T follicular helper cell (primary cell): Measurements from ENCODE around the gene STARD3.

ENCODE experiments used
- DNase-seq: peaks from one replicate; pipeline ENCODE4 v3.0.0-alpha.2; 2020; ENCODE audit warnings: low read depth

STARD3 gene

GRCh38 chr17:39604911-39605491 lies 31.9 kb upstream of the STARD3 start:
- no peak for DNase-seq

GRCh38 chr17:39605492-39606433 lies 31.2 kb upstream of the STARD3 start:
- DNase-seq: no peak

DNA sequence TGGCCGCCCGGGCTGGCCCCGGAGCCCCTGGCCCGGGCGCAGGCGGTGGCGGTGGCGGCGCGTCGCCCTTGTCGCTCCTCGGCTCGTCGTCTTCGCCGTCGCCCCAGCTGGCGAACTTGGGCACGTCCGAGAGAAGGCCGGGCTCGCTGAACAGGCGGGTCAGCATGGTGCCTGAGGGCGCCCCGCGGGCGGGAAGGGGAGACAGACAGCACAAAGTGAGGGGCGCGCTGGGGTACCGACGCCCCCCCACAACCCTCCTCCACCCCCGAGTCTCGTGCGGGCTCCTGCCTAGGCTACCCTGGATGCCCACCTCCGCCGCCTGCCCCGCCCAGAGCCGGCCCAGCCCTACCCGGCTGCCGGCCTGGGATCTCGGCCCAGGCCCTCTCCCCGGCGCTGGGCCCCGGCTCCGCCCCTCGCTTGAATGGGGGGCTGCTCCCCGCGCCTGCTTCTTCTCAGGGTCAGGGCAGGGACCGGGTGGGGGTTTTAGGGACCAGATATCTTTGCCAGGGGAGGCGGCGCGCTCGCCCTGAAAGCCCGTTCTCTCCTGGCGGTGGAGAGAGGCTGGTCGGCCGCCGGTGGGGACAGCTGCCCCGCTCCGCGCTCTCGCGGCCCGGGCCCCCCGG lies 30.4 kb upstream of the STARD3 start:
- no peak for DNase-seq

- no peak for DNase-seq
Measured at GRCh38 chr17:39607057-39607850, 29.7 kb upstream of the STARD3 start.

DNA sequence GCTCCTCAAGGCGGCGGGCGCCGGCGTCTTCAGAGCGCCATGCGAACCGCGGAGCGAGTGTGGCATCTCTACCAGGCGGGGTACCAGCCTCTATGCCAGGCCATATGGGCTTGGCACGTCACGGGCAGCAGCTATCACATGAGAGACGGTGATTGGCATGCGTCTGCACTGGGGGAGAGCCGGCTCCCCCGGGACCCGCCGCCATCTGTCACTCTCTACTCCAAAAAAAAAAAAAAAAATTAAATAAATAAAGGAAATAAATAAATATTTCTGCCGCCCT lies 29.2 kb upstream of the STARD3 start, which contains the start of gene NEUROD2:
NEUROD2 (minus strand) TSS at position 70 of the 280 bp plus-strand sequence. CDS start 1,321 bp downstream, outside the sequence.
- no peak for DNase-seq

- no peak for DNase-seq
Measured at GRCh38 chr17:39608142-39608981, 28.6 kb upstream of the STARD3 start.

GRCh38 chr17:39609416-39610025 lies 27.4 kb upstream of the STARD3 start:
- DNase-seq: no peak

- no peak for DNase-seq
Measured at GRCh38 chr17:39611401-39612112, 25.4 kb upstream of the STARD3 start.

DNA sequence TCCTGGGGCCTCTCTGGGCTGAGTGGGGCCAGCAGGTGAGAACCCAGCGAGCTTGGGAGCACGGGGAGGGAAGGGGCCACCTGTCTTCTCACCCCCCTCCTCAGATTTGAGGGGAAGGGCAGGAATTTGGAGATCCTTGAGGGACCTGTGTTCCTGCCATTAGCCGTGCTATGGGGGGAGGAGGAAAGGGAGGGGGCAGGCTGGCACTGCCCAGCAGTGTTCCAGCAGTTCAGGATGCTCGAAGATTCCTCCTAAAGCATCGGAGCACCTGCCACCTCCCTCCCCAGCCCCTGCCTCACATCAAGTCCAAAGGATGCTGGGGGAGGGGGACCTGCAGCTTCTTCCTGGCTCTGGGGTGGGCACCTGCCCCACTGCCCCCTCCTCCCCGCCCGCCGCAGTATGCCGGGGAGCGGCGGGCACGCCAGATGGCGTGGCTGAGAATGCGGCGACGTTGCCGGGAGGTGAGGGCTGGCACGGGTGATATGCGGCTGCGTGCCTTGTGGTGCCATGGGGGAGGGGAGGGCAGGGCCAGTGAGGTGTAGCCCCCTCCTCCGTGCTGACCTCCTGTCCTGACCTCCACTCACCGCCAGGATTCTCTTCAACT lies 24.6 kb upstream of the STARD3 start:
- DNase-seq: no peak

GRCh38 chr17:39612935-39613464 lies 23.9 kb upstream of the STARD3 start:
- no peak for DNase-seq

- no peak for DNase-seq
Measured at GRCh38 chr17:39614545-39615157, 22.3 kb upstream of the STARD3 start.

GRCh38 chr17:39615434-39615833 lies 21.5 kb upstream of the STARD3 start:
- DNase-seq: no peak

GRCh38 chr17:39617100-39617445 lies 19.9 kb upstream of the STARD3 start:
- DNase-seq: no peak

GRCh38 chr17:39617446-39618245 lies 19.3 kb upstream of the STARD3 start:
- peak; percentile 26 for DNase-seq

GRCh38 chr17:39618246-39618913 lies 18.6 kb upstream of the STARD3 start:
- no peak for DNase-seq

DNA sequence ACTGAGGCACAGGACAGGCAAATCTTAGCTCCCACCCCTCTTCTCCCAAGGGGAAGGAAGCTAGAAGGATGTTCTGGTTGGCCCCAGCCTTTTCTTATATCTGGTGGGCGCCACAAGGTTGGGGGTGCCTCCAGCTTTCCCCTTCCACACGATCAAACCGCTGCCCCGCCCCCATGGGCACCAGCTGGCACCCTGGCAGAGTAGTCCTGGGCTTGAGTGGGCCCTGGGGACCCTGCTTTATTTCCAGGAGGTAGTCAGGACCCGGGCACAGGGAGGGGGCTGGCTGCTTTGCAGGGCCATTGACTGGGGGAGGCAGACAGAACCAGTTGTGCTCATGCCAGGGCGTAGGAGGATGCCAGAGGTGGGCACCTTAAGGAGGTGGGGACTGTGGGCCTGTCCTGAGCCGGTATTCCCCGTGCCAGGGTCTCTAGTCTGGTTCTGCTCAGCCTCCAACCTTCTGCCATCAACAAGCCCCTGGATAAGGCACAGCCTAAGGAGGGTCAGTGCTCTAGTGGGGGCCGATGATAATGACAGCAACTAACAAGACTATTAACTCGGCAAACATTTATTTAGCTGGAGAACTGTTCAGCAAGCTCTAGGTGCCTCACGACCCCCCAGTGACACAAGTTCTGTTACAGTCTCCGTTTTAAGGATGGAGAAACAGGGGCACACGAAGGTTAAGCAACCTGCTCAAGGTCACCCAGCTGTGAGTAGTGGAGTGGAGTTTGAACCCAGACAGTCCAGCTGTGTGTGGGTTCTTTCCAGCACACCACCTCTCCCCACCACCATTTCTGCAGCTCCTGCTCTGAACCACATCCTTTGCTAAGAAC lies 17.8 kb upstream of the STARD3 start:
- DNase-seq: no peak

DNA sequence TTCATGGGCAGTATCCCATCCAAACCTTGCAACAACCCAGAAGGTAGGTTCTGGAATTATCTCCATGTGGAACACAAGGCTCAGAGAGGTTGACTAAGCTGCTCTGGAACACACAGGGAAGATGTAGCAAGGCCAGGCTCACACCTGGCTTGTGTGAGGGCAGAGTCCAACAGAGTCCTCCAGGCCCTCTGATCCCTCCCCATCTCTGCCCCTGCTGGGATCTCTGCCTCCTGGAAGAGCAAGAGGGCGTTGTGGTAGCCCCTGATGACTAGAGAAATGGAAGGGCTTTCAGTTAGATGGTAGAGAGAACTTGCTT lies 17.2 kb upstream of the STARD3 start:
- DNase-seq: no peak
